K562 (cell line): ENCODE measurements around the gene ADGRB2. TPM values are rescaled to one million over a fixed set of nuclear protein-coding genes. Genes with fewer than 3 reads are reported as not detected.

ENCODE experiments used
- CCAR2 ChIP-seq: fragments of 200-400 bp; formaldehyde crosslinking; IDR thresholded peaks from 2 replicates; pipeline ENCODE4 v1.6.1; 2017; ENCODE audit warnings: mild to moderate bottlenecking, low read depth, low read length
- JUND ChIP-seq, 2 experiments: IDR thresholded peaks; 2 replicates in 1 of 2; 3 replicates in 1 of 2; pipeline ENCODE4 v1.6.1; 2011; ENCODE audit warnings: borderline replicate concordance in 2 of 2, low read depth in 2 of 2, low read length in 2 of 2, improper control_type of control experiment in 1 of 2, missing biosample characterization in 1 of 2, missing genetic modification characterization in 1 of 2, missing genetic modification reagents in 1 of 2
- NFE2 ChIP-seq: IDR thresholded peaks from 2 replicates; pipeline ENCODE4 v1.6.1; 2014; ENCODE audit warnings: antibody characterized with exemption, low read depth
- NR4A1 ChIP-seq, 2 experiments: fragments of 250-450 bp in 1 of 2; fragments of 450-650 bp in 1 of 2; sonication (Bioruptor Pico) in 1 of 2; IDR thresholded peaks; 2 replicates each; pipeline versions ENCODE4 v1.4.0 to v1.6.1; 2016 to 2020; ENCODE audit warnings: mild to moderate bottlenecking in 2 of 2, missing compliant biosample characterization in 1 of 2, missing genetic modification characterization in 1 of 2, moderate library complexity in 1 of 2
- SP1 ChIP-seq: sonication (generic); formaldehyde crosslinking; IDR thresholded peaks from 2 replicates; pipeline ENCODE4 v1.8.1; 2022; ENCODE audit warnings: mild to moderate bottlenecking, missing genetic modification reagents
- ZFPM2 ChIP-seq: fragments of 250-450 bp; sonication (Bioruptor Pico); IDR thresholded peaks from 2 replicates; pipeline ENCODE4 v1.5.1; 2022; ENCODE audit warnings: mild to moderate bottlenecking
- ZNF143 ChIP-seq: sonication (generic); formaldehyde crosslinking; IDR thresholded peaks from 2 replicates; pipeline ENCODE4 v1.9.0; 2022; ENCODE audit warnings: mild to moderate bottlenecking, missing genetic modification reagents
- ZNF707 ChIP-seq: fragments of 250-450 bp; sonication (Bioruptor Pico); conservative IDR thresholded peaks from 2 replicates; pipeline ENCODE4 v1.8.0; 2022; ENCODE audit warnings: inconsistent platforms, mild to moderate bottlenecking, moderate library complexity
- ZNF830 ChIP-seq: fragments of 250-450 bp; sonication (Bioruptor Pico); IDR thresholded peaks from 2 replicates; pipeline ENCODE4 v1.5.0; 2021; ENCODE audit warnings: mild to moderate bottlenecking
- polyA plus RNA-seq, 8 experiments: library from polyadenylated mRNA; depleted of rRNA in 4 of 8; stranded (reverse) in 5 of 8; unstranded in 3 of 8; fragments of >200 nt; fragmentation: Nextera tagmentation in 2 of 8; fragmentation: Illumina TruSeq in 1 of 8; extraction: Ambion mirVana in 2 of 8; extraction: Trizol in 1 of 8; gene quantifications; 2 replicates each; pipeline versions ENCODE4 v1.2.1 to v1.2.3, GENCODE V29; 2011 to 2014; ENCODE audit warnings: inconsistent platforms in 1 of 8, missing spikeins in 1 of 8
- total RNA-seq, 7 experiments: library from RNA; depleted of rRNA in 6 of 7; stranded (reverse); fragments of >200 nt in 6 of 7; fragmentation: Illumina TruSeq in 2 of 7; extraction: Trizol in 2 of 7; gene quantifications; 2 replicates each; pipeline versions ENCODE4 v1.2.1 to v1.2.3, GENCODE V29; 2011 to 2021; ENCODE audit warnings: low replicate concordance in 1 of 7
- TF ChIP-seq, protein P1 (sequence below): fragments of 450-650 bp; conservative IDR thresholded peaks from 2 replicates; pipeline ENCODE4 v1.6.1; 2016; ENCODE audit warnings: missing genetic modification characterization, low read depth, mild to moderate bottlenecking, missing compliant biosample characterization, moderate library complexity
- TF ChIP-seq, protein P2 (sequence below): fragments of 250-450 bp; sonication (Bioruptor Pico); IDR thresholded peaks from 2 replicates; pipeline ENCODE4 v1.8.0; 2021; ENCODE audit warnings: mild to moderate bottlenecking, moderate library complexity
- TF ChIP-seq, protein P3 (sequence below): sonication (generic); formaldehyde crosslinking; IDR thresholded peaks from 2 replicates; pipeline ENCODE4 v1.8.0; 2022; ENCODE audit warnings: mild to moderate bottlenecking, missing genetic modification reagents, borderline replicate concordance

Gene ADGRB2
- total and polyA plus RNA-seq, 9 of the 15 experiments (the other 6 are each of a cell fraction or from before 2014, with no cell fraction given), result 0.04 to 0.23 (median 0.20) TPM; not detected in 2

DNA sequence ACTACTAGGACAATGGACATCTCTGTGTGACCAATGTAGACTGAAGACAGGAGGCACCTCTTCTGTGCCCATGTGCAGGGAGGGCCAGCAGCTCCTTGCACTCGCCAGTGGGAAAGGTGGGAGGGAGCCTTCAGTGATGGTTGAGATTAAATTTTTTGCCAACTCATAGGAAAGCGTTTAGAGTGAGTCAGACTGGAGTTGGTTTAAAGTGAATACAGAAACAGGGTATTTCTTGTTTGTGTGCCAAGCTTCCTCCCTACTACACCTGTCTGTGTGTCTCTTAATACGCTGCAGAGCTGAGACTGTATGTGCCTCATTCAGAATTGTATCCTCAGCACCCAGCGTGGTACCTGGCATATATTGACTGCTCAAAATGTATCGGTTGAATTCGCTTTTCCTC is 46.8 kb downstream of the ADGRB2 start (continued):
- TF ChIP-seq CCAR2, result no peak
- peak; percentile 81 for TF ChIP-seq JUND (IDR thresholded peaks at IDR 0.05; ENCODE audit: borderline replicate concordance, low read depth, low read length)
- peak; percentile 68; the same call in 2 of the 3 replicates for TF ChIP-seq JUND (tag; IDR thresholded peaks at IDR 0.05; ENCODE audit: borderline replicate concordance, low read depth, low read length)
- TF ChIP-seq NFE2, result peak; percentile 95
- no peak for TF ChIP-seq NR4A1 (CRISPR knock-in tag; IDR thresholded peaks at IDR 0.05)
- no peak for TF ChIP-seq NR4A1 (tag; IDR thresholded peaks at IDR 0.05)
- no peak for TF ChIP-seq ZNF830
- TF ChIP-seq ZNF707 (CRISPR knock-in tag), result no peak
- TF ChIP-seq SP1 (CRISPR knock-in tag), result no peak
- TF ChIP-seq, protein P1, sequence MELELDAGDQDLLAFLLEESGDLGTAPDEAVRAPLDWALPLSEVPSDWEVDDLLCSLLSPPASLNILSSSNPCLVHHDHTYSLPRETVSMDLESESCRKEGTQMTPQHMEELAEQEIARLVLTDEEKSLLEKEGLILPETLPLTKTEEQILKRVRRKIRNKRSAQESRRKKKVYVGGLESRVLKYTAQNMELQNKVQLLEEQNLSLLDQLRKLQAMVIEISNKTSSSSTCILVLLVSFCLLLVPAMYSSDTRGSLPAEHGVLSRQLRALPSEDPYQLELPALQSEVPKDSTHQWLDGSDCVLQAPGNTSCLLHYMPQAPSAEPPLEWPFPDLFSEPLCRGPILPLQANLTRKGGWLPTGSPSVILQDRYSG, result no peak
- TF ChIP-seq, protein P2, sequence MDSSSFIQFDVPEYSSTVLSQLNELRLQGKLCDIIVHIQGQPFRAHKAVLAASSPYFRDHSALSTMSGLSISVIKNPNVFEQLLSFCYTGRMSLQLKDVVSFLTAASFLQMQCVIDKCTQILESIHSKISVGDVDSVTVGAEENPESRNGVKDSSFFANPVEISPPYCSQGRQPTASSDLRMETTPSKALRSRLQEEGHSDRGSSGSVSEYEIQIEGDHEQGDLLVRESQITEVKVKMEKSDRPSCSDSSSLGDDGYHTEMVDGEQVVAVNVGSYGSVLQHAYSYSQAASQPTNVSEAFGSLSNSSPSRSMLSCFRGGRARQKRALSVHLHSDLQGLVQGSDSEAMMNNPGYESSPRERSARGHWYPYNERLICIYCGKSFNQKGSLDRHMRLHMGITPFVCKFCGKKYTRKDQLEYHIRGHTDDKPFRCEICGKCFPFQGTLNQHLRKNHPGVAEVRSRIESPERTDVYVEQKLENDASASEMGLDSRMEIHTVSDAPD (CRISPR knock-in tag), result no peak
- TF ChIP-seq, protein P3, sequence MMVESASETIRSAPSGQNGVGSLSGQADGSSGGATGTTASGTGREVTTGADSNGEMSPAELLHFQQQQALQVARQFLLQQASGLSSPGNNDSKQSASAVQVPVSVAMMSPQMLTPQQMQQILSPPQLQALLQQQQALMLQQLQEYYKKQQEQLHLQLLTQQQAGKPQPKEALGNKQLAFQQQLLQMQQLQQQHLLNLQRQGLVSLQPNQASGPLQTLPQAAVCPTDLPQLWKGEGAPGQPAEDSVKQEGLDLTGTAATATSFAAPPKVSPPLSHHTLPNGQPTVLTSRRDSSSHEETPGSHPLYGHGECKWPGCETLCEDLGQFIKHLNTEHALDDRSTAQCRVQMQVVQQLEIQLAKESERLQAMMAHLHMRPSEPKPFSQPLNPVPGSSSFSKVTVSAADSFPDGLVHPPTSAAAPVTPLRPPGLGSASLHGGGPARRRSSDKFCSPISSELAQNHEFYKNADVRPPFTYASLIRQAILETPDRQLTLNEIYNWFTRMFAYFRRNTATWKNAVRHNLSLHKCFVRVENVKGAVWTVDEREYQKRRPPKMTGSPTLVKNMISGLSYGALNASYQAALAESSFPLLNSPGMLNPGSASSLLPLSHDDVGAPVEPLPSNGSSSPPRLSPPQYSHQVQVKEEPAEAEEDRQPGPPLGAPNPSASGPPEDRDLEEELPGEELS (CRISPR knock-in tag), result no peak
- no peak for TF ChIP-seq ZFPM2 (CRISPR knock-in tag)
- no peak for TF ChIP-seq ZNF143 (CRISPR knock-in tag)
